HEK293 (cell line): ENCODE measurements around the gene LHFPL6.

Experiments used
- ELK4 ChIP-seq: IDR thresholded peaks from 2 replicates; pipeline ENCODE4 v1.6.1; 2011; ENCODE audit warnings: mild to moderate bottlenecking, low read depth, low read length, borderline replicate concordance
- FEZF1 ChIP-seq: fragments of 450-650 bp; formaldehyde crosslinking; IDR thresholded peaks from 2 replicates; pipeline ENCODE4 v1.5.1; 2016; ENCODE audit warnings: missing biosample characterization, missing genetic modification characterization
- GFI1B ChIP-seq: fragments of 450-650 bp; formaldehyde crosslinking; IDR thresholded peaks from 2 replicates; pipeline ENCODE4 v1.5.1; 2016; ENCODE audit warnings: missing biosample characterization, missing genetic modification characterization
- GLIS1 ChIP-seq: fragments of 450-650 bp; formaldehyde crosslinking; IDR thresholded peaks from 2 replicates; pipeline ENCODE4 v1.5.1; 2016; ENCODE audit warnings: missing biosample characterization, missing genetic modification characterization
- PRDM1 ChIP-seq: fragments of 450-650 bp; formaldehyde crosslinking; IDR thresholded peaks from 2 replicates; pipeline ENCODE4; 2016; ENCODE audit warnings: missing biosample characterization, missing genetic modification characterization
- PRDM10 ChIP-seq: fragments of 450-650 bp; formaldehyde crosslinking; IDR thresholded peaks from 2 replicates; pipeline ENCODE4 v1.5.1; 2016; ENCODE audit warnings: missing biosample characterization, missing genetic modification characterization
- TRIM28 ChIP-seq: IDR thresholded peaks from 2 replicates; pipeline ENCODE4 v1.6.1; 2011; ENCODE audit warnings: low read length, control low read depth, borderline replicate concordance
- ZBTB21 ChIP-seq: fragments of 450-650 bp; formaldehyde crosslinking; IDR thresholded peaks from 2 replicates; pipeline ENCODE4 v1.5.1; 2017; ENCODE audit warnings: missing biosample characterization, missing genetic modification characterization
- ZBTB8A ChIP-seq: fragments of 450-650 bp; formaldehyde crosslinking; IDR thresholded peaks from 2 replicates; pipeline ENCODE4 v1.5.1; 2016; ENCODE audit warnings: missing biosample characterization, missing genetic modification characterization
- ZFP3 ChIP-seq: fragments of 450-650 bp; formaldehyde crosslinking; IDR thresholded peaks from 2 replicates; pipeline ENCODE4 v1.5.1; 2016; ENCODE audit warnings: low read depth, missing biosample characterization, missing genetic modification characterization
- ZFP41 ChIP-seq: fragments of 450-650 bp; formaldehyde crosslinking; IDR thresholded peaks from 2 replicates; pipeline ENCODE4 v1.5.1; 2016; ENCODE audit warnings: missing biosample characterization, missing genetic modification characterization, borderline replicate concordance
- ZIC2 ChIP-seq: fragments of 450-650 bp; formaldehyde crosslinking; IDR thresholded peaks from 2 replicates; pipeline ENCODE4 v1.5.1; 2016; ENCODE audit warnings: missing biosample characterization, missing genetic modification characterization
- ZNF16 ChIP-seq: fragments of 450-650 bp; formaldehyde crosslinking; IDR thresholded peaks from 2 replicates; pipeline ENCODE4 v1.5.1; 2016; ENCODE audit warnings: low read depth, missing biosample characterization, missing genetic modification characterization
- ZNF169 ChIP-seq: fragments of 450-650 bp; formaldehyde crosslinking; IDR thresholded peaks from 2 replicates; pipeline ENCODE4 v1.5.1; 2016; ENCODE audit warnings: missing biosample characterization, missing genetic modification characterization
- ZNF18 ChIP-seq: fragments of 450-650 bp; formaldehyde crosslinking; IDR thresholded peaks from 2 replicates; pipeline ENCODE4 v1.5.1; 2016; ENCODE audit warnings: missing biosample characterization, missing genetic modification characterization
- ZNF211 ChIP-seq: fragments of 450-650 bp; formaldehyde crosslinking; IDR thresholded peaks from 2 replicates; pipeline ENCODE4 v1.5.1; 2016; ENCODE audit warnings: low read depth, missing biosample characterization, missing genetic modification characterization
- ZNF335 ChIP-seq: fragments of 450-650 bp; formaldehyde crosslinking; conservative IDR thresholded peaks from 2 replicates; pipeline ENCODE4 v1.5.1; 2016; ENCODE audit warnings: missing biosample characterization, missing genetic modification characterization
- ZNF404 ChIP-seq: fragments of 450-650 bp; formaldehyde crosslinking; IDR thresholded peaks from 2 replicates; pipeline ENCODE4 v1.5.1; 2017; ENCODE audit warnings: missing biosample characterization, missing genetic modification characterization
- ZNF549 ChIP-seq: fragments of 450-650 bp; IDR thresholded peaks from 2 replicates; pipeline ENCODE4 v1.5.1; 2018; ENCODE audit warnings: missing biosample characterization, missing genetic modification characterization, mild to moderate bottlenecking, inconsistent platforms, moderate library complexity
- ZNF558 ChIP-seq: fragments of 450-650 bp; formaldehyde crosslinking; IDR thresholded peaks from 2 replicates; pipeline ENCODE4 v1.5.1; 2016; ENCODE audit warnings: missing biosample characterization, missing genetic modification characterization
- ZNF561 ChIP-seq: fragments of 450-650 bp; IDR thresholded peaks from 2 replicates; pipeline ENCODE4 v1.5.1; 2018; ENCODE audit warnings: missing biosample characterization, missing genetic modification characterization, borderline replicate concordance
- ZNF660 ChIP-seq: fragments of 450-650 bp; IDR thresholded peaks from 2 replicates; pipeline ENCODE4 v1.5.1; 2018; ENCODE audit warnings: missing biosample characterization, mild to moderate bottlenecking, missing genetic modification characterization
- ZNF701 ChIP-seq: fragments of 450-650 bp; formaldehyde crosslinking; IDR thresholded peaks from 2 replicates; pipeline ENCODE4 v1.5.1; 2016; ENCODE audit warnings: missing biosample characterization, missing genetic modification characterization
- ZNF747 ChIP-seq: fragments of 450-650 bp; formaldehyde crosslinking; IDR thresholded peaks from 2 replicates; pipeline ENCODE4 v1.5.1; 2016; ENCODE audit warnings: missing biosample characterization, missing genetic modification characterization

Gene LHFPL6

GRCh38 chr13:39347926-39348901, 254.8 kb downstream of the LHFPL6 start (continued):
- TF ChIP-seq TRIM28 (no peak), PRDM10 (tag by site-specific recombination) (no peak), ZBTB8A (tag by site-specific recombination) (peak; percentile 34), ZNF404 (tag by site-specific recombination) (no peak), ZNF747 (no peak), ZFP3 (no peak), PRDM1 (peak; percentile 43; the same call in 1 of the 2 replicates), ZNF660 (tag by site-specific recombination) (peak; percentile 39; the same call in 1 of the 2 replicates), ZNF18 (tag by site-specific recombination) (peak; percentile 94), ZIC2 (tag by site-specific recombination) (peak; percentile 100), ZFP41 (no peak), FEZF1 (tag by site-specific recombination) (peak; percentile 63), ZNF169 (no peak), ZNF549 (no peak), GLIS1 (peak; percentile 54), GFI1B (tag by site-specific recombination) (no peak), ZNF211 (tag by site-specific recombination) (no peak), ZNF16 (tag by site-specific recombination) (no peak), ZNF561 (tag by site-specific recombination) (peak; percentile 59; the same call in 1 of the 2 replicates), ZNF558 (tag by site-specific recombination) (no peak), ELK4 (no peak), ZNF335 (tag by site-specific recombination) (no peak), ZBTB21 (no peak), ZNF701 (tag by site-specific recombination) (no peak)
